K562 (cell line): ENCODE results near the gene AGO3. TPM values are rescaled to one million over a fixed set of nuclear protein-coding genes. Genes with fewer than 3 reads are reported as not detected.
A peak's percentile ranks its signal among the peaks of the same experiment; 100 is the strongest.

Source experiments
- BRD4 ChIP-seq: fragments of 200-600 bp; sonication (generic); IDR thresholded peaks from 2 replicates; pipeline ENCODE4 v1.6.1; 2017; ENCODE audit warnings: inconsistent platforms
- CHD1 ChIP-seq: fragments of 200-600 bp; sonication (generic); IDR thresholded peaks from one replicate; pipeline ENCODE4 v1.6.1; 2012; ENCODE audit warnings: mild to moderate bottlenecking, moderate library complexity, low read length, inconsistent platforms
- CREM ChIP-seq: IDR thresholded peaks from 2 replicates; pipeline ENCODE4 v1.6.1; 2014; ENCODE audit warnings: antibody characterized with exemption, low read depth
- JUNB ChIP-seq: fragments of 450-650 bp; formaldehyde crosslinking; conservative IDR thresholded peaks from 2 replicates; pipeline ENCODE4 v1.4.0; 2020; ENCODE audit warnings: mild to moderate bottlenecking
- NONO ChIP-seq, 2 experiments: fragments of 200-400 bp in 1 of 2; fragments of 450-650 bp in 1 of 2; formaldehyde crosslinking in 1 of 2; IDR thresholded peaks; 2 replicates each; pipeline ENCODE4 v1.6.1; 2017; ENCODE audit warnings: low read depth in 2 of 2, mild to moderate bottlenecking in 2 of 2, moderate library complexity in 2 of 2, low read length in 1 of 2
- PHB ChIP-seq: fragments of 250-450 bp; sonication (Bioruptor Pico); IDR thresholded peaks from 2 replicates; pipeline ENCODE4 v1.5.0; 2021
- POLR2AphosphoS5 ChIP-seq: IDR thresholded peaks from 2 replicates; pipeline ENCODE4 v1.6.1; 2011; ENCODE audit warnings: mild to moderate bottlenecking, low read depth, low read length, moderate library complexity; ENCODE audit not compliant: control insufficient read depth, insufficient read depth
- SMC3 ChIP-seq: conservative IDR thresholded peaks from 2 replicates; pipeline ENCODE4 v1.6.1; 2011; ENCODE audit warnings: low read depth, low read length, improper control_type of control experiment; ENCODE audit not compliant: insufficient read depth
- SREBF2 ChIP-seq: sonication (generic); formaldehyde crosslinking; IDR thresholded peaks from 2 replicates; pipeline ENCODE4 v1.4.0; 2020; ENCODE audit warnings: mild to moderate bottlenecking, missing genetic modification reagents
- XRCC3 ChIP-seq: fragments of 450-650 bp; IDR thresholded peaks from 2 replicates; pipeline ENCODE4 v1.6.1; 2017; ENCODE audit warnings: mild to moderate bottlenecking, moderate library complexity
- ZNF232 ChIP-seq: sonication (generic); formaldehyde crosslinking; IDR thresholded peaks from 2 replicates; pipeline ENCODE4 v1.8.0; 2022; ENCODE audit warnings: mild to moderate bottlenecking, missing genetic modification reagents
- ZNF253 ChIP-seq: fragments of 250-450 bp; sonication (Bioruptor Pico); conservative IDR thresholded peaks from 2 replicates; pipeline ENCODE4 v1.6.1; 2021; ENCODE audit warnings: mild to moderate bottlenecking
- polyA plus RNA-seq, 8 experiments: library from polyadenylated mRNA; depleted of rRNA in 4 of 8; stranded (reverse) in 5 of 8; unstranded in 3 of 8; fragments of >200 nt; fragmentation: Nextera tagmentation in 2 of 8; fragmentation: Illumina TruSeq in 1 of 8; extraction: Ambion mirVana in 2 of 8; extraction: Trizol in 1 of 8; gene quantifications; 2 replicates each; pipeline versions ENCODE4 v1.2.1 to v1.2.3, GENCODE V29; 2011 to 2014; ENCODE audit warnings: inconsistent platforms in 1 of 8, missing spikeins in 1 of 8
- total RNA-seq, 7 experiments: library from RNA; depleted of rRNA in 6 of 7; stranded (reverse); fragments of >200 nt in 6 of 7; fragmentation: Illumina TruSeq in 2 of 7; extraction: Trizol in 2 of 7; gene quantifications; 2 replicates each; pipeline versions ENCODE4 v1.2.1 to v1.2.3, GENCODE V29; 2011 to 2021; ENCODE audit warnings: low replicate concordance in 1 of 7
- TF ChIP-seq, protein P1 (sequence below), 2 experiments: fragments of 450-650 bp in 1 of 2; sonication (generic) in 1 of 2; formaldehyde crosslinking in 1 of 2; IDR thresholded peaks; 2 replicates each; pipeline versions ENCODE4 v1.7.1 to v1.9.0; 2016 to 2022; ENCODE audit warnings: inconsistent platforms in 1 of 2, mild to moderate bottlenecking in 1 of 2, missing genetic modification reagents in 1 of 2
- TF ChIP-seq, protein P2 (sequence below): fragments of 450-650 bp; IDR thresholded peaks from one replicate; pipeline ENCODE4 v1.6.1; 2018; ENCODE audit warnings: mild to moderate bottlenecking, moderate library complexity; ENCODE audit not compliant: partially characterized antibody
- TF ChIP-seq, protein P3 (sequence below): fragments of 250-450 bp; sonication (Bioruptor Pico); IDR thresholded peaks from 2 replicates; pipeline ENCODE4 v1.5.0; 2021

AGO3 gene
- total and polyA plus RNA-seq, 9 of the 15 experiments (the other 6 are each of a cell fraction or from before 2014, with no cell fraction given): 4.5 to 41.5 (median 22.7) TPM

DNA sequence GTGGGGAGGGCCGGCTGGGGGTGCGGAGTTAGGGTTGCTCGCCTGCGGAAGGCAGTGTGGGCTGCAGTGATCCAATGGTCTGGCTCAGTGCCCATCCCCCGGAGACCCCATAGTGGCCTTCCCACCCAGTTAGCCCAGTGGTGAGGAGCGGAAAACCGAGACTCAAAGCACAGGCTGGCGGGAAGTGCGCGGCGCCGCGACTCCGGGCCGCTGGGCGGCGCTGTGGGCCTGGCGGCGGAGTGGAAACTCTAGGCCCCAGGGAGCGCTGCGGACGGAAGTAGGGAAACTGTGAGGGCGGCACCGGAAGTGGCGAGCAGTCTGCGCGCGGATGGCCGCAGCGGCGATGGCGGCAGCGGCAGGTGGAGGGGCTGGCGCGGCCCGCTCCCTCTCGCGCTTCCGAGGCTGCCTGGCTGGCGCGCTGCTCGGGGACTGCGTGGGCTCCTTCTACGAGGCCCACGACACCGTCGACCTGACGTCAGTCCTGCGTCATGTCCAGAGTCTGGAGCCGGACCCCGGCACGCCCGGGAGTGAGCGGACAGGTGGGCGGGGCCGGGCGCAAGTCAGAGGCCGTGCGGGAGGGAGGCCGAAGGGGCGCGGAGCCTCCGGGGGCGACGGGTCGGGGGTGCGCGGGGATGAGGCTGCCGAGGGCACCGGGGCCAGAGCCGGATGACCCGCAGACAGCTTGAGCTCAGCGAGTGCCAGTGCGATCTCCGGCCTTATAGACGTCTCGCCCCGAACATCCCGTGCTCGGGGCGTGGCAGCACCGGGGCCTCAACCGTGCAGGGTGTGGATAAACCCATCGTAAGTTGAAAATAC is 157.9 kb downstream of the AGO3 start, which contains the start of gene ADPRS (continued):
- TF ChIP-seq, protein P1, sequence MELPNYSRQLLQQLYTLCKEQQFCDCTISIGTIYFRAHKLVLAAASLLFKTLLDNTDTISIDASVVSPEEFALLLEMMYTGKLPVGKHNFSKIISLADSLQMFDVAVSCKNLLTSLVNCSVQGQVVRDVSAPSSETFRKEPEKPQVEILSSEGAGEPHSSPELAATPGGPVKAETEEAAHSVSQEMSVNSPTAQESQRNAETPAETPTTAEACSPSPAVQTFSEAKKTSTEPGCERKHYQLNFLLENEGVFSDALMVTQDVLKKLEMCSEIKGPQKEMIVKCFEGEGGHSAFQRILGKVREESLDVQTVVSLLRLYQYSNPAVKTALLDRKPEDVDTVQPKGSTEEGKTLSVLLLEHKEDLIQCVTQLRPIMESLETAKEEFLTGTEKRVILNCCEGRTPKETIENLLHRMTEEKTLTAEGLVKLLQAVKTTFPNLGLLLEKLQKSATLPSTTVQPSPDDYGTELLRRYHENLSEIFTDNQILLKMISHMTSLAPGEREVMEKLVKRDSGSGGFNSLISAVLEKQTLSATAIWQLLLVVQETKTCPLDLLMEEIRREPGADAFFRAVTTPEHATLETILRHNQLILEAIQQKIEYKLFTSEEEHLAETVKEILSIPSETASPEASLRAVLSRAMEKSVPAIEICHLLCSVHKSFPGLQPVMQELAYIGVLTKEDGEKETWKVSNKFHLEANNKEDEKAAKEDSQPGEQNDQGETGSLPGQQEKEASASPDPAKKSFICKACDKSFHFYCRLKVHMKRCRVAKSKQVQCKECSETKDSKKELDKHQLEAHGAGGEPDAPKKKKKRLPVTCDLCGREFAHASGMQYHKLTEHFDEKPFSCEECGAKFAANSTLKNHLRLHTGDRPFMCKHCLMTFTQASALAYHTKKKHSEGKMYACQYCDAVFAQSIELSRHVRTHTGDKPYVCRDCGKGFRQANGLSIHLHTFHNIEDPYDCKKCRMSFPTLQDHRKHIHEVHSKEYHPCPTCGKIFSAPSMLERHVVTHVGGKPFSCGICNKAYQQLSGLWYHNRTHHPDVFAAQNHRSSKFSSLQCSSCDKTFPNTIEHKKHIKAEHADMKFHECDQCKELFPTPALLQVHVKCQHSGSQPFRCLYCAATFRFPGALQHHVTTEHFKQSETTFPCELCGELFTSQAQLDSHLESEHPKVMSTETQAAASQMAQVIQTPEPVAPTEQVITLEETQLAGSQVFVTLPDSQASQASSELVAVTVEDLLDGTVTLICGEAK (IDR thresholded peaks at IDR 0.05): peak; percentile 99
- TF ChIP-seq, protein P1 (CRISPR knock-in tag; IDR thresholded peaks at IDR 0.05): no peak
- TF ChIP-seq JUNB (CRISPR knock-in tag): no peak
- peak; percentile 99 for TF ChIP-seq CREM
- no peak for TF ChIP-seq XRCC3
- TF ChIP-seq POLR2AphosphoS5: peak; percentile 84; the same call in 1 of the 2 replicates
- TF ChIP-seq CHD1: no peak
- peak; percentile 74 for TF ChIP-seq SMC3
- TF ChIP-seq, protein P2, sequence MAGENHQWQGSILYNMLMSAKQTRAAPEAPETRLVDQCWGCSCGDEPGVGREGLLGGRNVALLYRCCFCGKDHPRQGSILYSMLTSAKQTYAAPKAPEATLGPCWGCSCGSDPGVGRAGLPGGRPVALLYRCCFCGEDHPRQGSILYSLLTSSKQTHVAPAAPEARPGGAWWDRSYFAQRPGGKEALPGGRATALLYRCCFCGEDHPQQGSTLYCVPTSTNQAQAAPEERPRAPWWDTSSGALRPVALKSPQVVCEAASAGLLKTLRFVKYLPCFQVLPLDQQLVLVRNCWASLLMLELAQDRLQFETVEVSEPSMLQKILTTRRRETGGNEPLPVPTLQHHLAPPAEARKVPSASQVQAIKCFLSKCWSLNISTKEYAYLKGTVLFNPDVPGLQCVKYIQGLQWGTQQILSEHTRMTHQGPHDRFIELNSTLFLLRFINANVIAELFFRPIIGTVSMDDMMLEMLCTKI: no peak
- no peak for TF ChIP-seq ZNF232 (CRISPR knock-in tag)
- TF ChIP-seq PHB (CRISPR knock-in tag): peak; percentile 71; the same call in 1 of the 2 replicates
- peak; percentile 85 to 95; a peak in 3 of 4 replicates for TF ChIP-seq NONO (IDR thresholded peaks at IDR 0.05; ENCODE audit: low read depth in 2 of 2, low read length in 1 of 2)
- TF ChIP-seq, protein P3, sequence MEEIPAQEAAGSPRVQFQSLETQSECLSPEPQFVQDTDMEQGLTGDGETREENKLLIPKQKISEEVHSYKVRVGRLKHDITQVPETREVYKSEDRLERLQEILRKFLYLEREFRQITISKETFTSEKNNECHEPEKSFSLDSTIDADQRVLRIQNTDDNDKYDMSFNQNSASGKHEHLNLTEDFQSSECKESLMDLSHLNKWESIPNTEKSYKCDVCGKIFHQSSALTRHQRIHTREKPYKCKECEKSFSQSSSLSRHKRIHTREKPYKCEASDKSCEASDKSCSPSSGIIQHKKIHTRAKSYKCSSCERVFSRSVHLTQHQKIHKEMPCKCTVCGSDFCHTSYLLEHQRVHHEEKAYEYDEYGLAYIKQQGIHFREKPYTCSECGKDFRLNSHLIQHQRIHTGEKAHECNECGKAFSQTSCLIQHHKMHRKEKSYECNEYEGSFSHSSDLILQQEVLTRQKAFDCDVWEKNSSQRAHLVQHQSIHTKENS (CRISPR knock-in tag): no peak
- no peak for TF ChIP-seq SREBF2 (CRISPR knock-in tag)
- TF ChIP-seq ZNF253 (CRISPR knock-in tag): no peak
- TF ChIP-seq BRD4: no peak
